ENCODE results near the gene UBASH3A.

UBASH3A gene

GRCh38 chr21:42476388-42477331 lies 73.0 kb downstream of the UBASH3A start:
- H2BK5ac ChIP-seq (ENCODE audit: low read depth, low read length, poor library complexity) = no peak overlapping the region
- no peaks in the 10 kb centered on the region for H3K79me1 ChIP-seq (ENCODE audit: low read length)
- no peaks in the 10 kb centered on the region for H3K79me2 ChIP-seq (ENCODE audit: control insufficient read depth, insufficient read depth, low read length, poor library complexity)
- no peaks in the 10 kb centered on the region for H3K36me3 ChIP-seq (ENCODE audit: control insufficient read depth in 1 of 2, insufficient read depth in 2 of 2, low read length in 2 of 2)
- H3K4me2 ChIP-seq (ENCODE audit: low read length) = no peak overlapping the region
- no peak overlapping the region for H4K8ac ChIP-seq (ENCODE audit: low read depth, low read length)
- H2BK120ac ChIP-seq (ENCODE audit: insufficient read depth, low read length, poor library complexity) = no peak overlapping the region
- no peak overlapping the region for H3K4me3 ChIP-seq (ENCODE audit: low read depth, low read length)
- H3K27ac ChIP-seq (ENCODE audit: low read depth, low read length) = no peak overlapping the region
- no peak overlapping the region for H3K9ac ChIP-seq (ENCODE audit: low read length)
- no peak overlapping the region for H3K18ac ChIP-seq (ENCODE audit: low read length)
- H3K4ac ChIP-seq (ENCODE audit: low read depth, low read length) = no peak overlapping the region
- H4K91ac ChIP-seq (ENCODE audit: low read depth, low read length) = no peak overlapping the region
- no peak overlapping the region for H2AK5ac ChIP-seq (ENCODE audit: low read length)
- no peaks in the 10 kb centered on the region for H3K27me3 ChIP-seq (ENCODE audit: insufficient read depth, low read length)
- WGBS (ENCODE audit: extremely low coverage, insufficient coverage, insufficient read length) = no CpG with 5 or more reads among the region's 25 CpGs
- H3K14ac ChIP-seq (ENCODE audit: low read length) = no peak overlapping the region
- DNase-seq = no peak
- H2BK12ac ChIP-seq (ENCODE audit: low read length) = no peak overlapping the region
- H2AFZ ChIP-seq (ENCODE audit: insufficient read depth, low read length, poor library complexity) = no peak overlapping the region
- H3K23ac ChIP-seq (ENCODE audit: low read length) = no peak overlapping the region
- H3K4me1 ChIP-seq (ENCODE audit: control insufficient read depth in 1 of 2, insufficient read depth in 2 of 2, low read length in 2 of 2) = peaks cover 9 to 10% of the 10 kb centered on the region in 2 experiments
- no peaks in the 10 kb centered on the region for H3K9me3 ChIP-seq (ENCODE audit: insufficient read depth, low read depth, low read length)
- no peak overlapping the region for H4K12ac ChIP-seq (ENCODE audit: low read depth, low read length)

GRCh38 chr21:42478504-42478903 lies 74.8 kb downstream of the UBASH3A start:
- no peaks in the 10 kb centered on the region for H3K27me3 ChIP-seq (ENCODE audit: insufficient read depth, low read length)
- H3K9me3 ChIP-seq (ENCODE audit: insufficient read depth, low read depth, low read length) = no peaks in the 10 kb centered on the region
- H2BK120ac ChIP-seq (ENCODE audit: insufficient read depth, low read length, poor library complexity) = no peak overlapping the region
- H4K12ac ChIP-seq (ENCODE audit: low read depth, low read length) = no peak overlapping the region
- no peak for DNase-seq
- H2BK5ac ChIP-seq (ENCODE audit: low read depth, low read length, poor library complexity) = no peak overlapping the region
- no peak overlapping the region for H2BK12ac ChIP-seq (ENCODE audit: low read length)
- no peak overlapping the region for H2AFZ ChIP-seq (ENCODE audit: insufficient read depth, low read length, poor library complexity)
- H3K36me3 ChIP-seq (ENCODE audit: control insufficient read depth in 1 of 2, insufficient read depth in 2 of 2, low read length in 2 of 2) = no peaks in the 10 kb centered on the region
- no peak overlapping the region for H3K14ac ChIP-seq (ENCODE audit: low read length)
- H3K79me2 ChIP-seq (ENCODE audit: control insufficient read depth, insufficient read depth, low read length, poor library complexity) = no peaks in the 10 kb centered on the region
- H3K27ac ChIP-seq (ENCODE audit: low read depth, low read length) = no peak overlapping the region
- H2AK5ac ChIP-seq (ENCODE audit: low read length) = no peak overlapping the region
- H3K4me2 ChIP-seq (ENCODE audit: low read length) = no peak overlapping the region
- no CpG with 5 or more reads among the region's 7 CpGs for WGBS (ENCODE audit: extremely low coverage, insufficient coverage, insufficient read length)
- H3K18ac ChIP-seq (ENCODE audit: low read length) = no peak overlapping the region
- no peaks in the 10 kb centered on the region for H3K79me1 ChIP-seq (ENCODE audit: low read length)
- no peak overlapping the region for H3K4me3 ChIP-seq (ENCODE audit: low read depth, low read length)
- no peak overlapping the region for H3K4ac ChIP-seq (ENCODE audit: low read depth, low read length)
- H4K91ac ChIP-seq (ENCODE audit: low read depth, low read length) = no peak overlapping the region
- H3K4me1 ChIP-seq (ENCODE audit: control insufficient read depth in 1 of 2, insufficient read depth in 2 of 2, low read length in 2 of 2) = peaks cover 9 to 10% of the 10 kb centered on the region in 2 experiments
- H3K9ac ChIP-seq (ENCODE audit: low read length) = no peak overlapping the region
- H3K23ac ChIP-seq (ENCODE audit: low read length) = no peak overlapping the region
- H4K8ac ChIP-seq (ENCODE audit: low read depth, low read length) = no peak overlapping the region

GRCh38 chr21:42479582-42479981 lies 75.9 kb downstream of the UBASH3A start:
- Histone ChIP-seq H4K91ac (ENCODE audit: low read depth, low read length) (no peak overlapping the region), H3K9ac (ENCODE audit: low read length) (no peak overlapping the region), H3K4ac (ENCODE audit: low read depth, low read length) (no peak overlapping the region), H3K36me3 (ENCODE audit: control insufficient read depth in 1 of 2, insufficient read depth in 2 of 2, low read length in 2 of 2) (no peaks in the 10 kb centered on the region), H3K18ac (ENCODE audit: low read length) (no peak overlapping the region), H2BK5ac (ENCODE audit: low read depth, low read length, poor library complexity) (no peak overlapping the region), H4K12ac (ENCODE audit: low read depth, low read length) (no peak overlapping the region), H3K27me3 (ENCODE audit: insufficient read depth, low read length) (no peaks in the 10 kb centered on the region), H2BK12ac (ENCODE audit: low read length) (no peak overlapping the region), H2AFZ (ENCODE audit: insufficient read depth, low read length, poor library complexity) (no peak overlapping the region), H3K4me3 (ENCODE audit: low read depth, low read length) (no peak overlapping the region), H3K4me2 (ENCODE audit: low read length) (no peak overlapping the region), H3K9me3 (ENCODE audit: insufficient read depth, low read depth, low read length) (no peaks in the 10 kb centered on the region), H3K23ac (ENCODE audit: low read length) (no peak overlapping the region), H2BK120ac (ENCODE audit: insufficient read depth, low read length, poor library complexity) (no peak overlapping the region), H3K27ac (ENCODE audit: low read depth, low read length) (no peak overlapping the region), H2AK5ac (ENCODE audit: low read length) (no peak overlapping the region), H3K4me1 (ENCODE audit: control insufficient read depth in 1 of 2, insufficient read depth in 2 of 2, low read length in 2 of 2) (no peaks in the 10 kb centered on the region), H3K14ac (ENCODE audit: low read length) (no peak overlapping the region), H3K79me2 (ENCODE audit: control insufficient read depth, insufficient read depth, low read length, poor library complexity) (no peaks in the 10 kb centered on the region), H3K79me1 (ENCODE audit: low read length) (no peaks in the 10 kb centered on the region), H4K8ac (ENCODE audit: low read depth, low read length) (no peak overlapping the region)
- no peak for DNase-seq
- no CpG with 5 or more reads among the region's 5 CpGs for WGBS (ENCODE audit: extremely low coverage, insufficient coverage, insufficient read length)

DNA sequence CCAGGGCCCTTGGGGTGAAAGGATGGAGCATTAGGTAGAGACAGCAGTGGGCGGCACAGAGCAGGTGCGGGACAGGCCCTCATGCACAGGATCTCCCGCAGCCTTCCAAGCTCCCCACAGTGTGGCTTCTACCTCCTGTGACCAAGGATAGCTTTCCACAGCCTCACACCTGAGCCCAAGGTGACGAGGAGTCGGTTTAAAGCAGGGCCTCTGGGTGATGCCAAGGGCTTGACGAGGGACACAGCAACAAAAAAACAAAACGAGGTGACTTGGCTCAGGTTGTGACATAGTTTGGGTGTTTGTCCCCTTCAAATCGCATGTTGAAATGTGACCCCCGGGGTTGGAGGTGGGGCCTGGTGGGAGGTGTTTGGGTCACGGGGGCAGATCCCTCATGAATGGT lies 77.0 kb downstream of the UBASH3A start:
- Histone ChIP-seq H4K12ac (ENCODE audit: low read depth, low read length) (no peak overlapping the region), H3K27ac (ENCODE audit: low read depth, low read length) (no peak overlapping the region), H3K4me3 (ENCODE audit: low read depth, low read length) (no peak overlapping the region), H3K79me2 (ENCODE audit: control insufficient read depth, insufficient read depth, low read length, poor library complexity) (no peaks in the 10 kb centered on the region), H3K4me2 (ENCODE audit: low read length) (no peak overlapping the region), H3K4ac (ENCODE audit: low read depth, low read length) (no peak overlapping the region), H3K18ac (ENCODE audit: low read length) (no peak overlapping the region), H2AFZ (ENCODE audit: insufficient read depth, low read length, poor library complexity) (no peak overlapping the region), H3K9ac (ENCODE audit: low read length) (no peak overlapping the region), H3K4me1 (ENCODE audit: control insufficient read depth in 1 of 2, insufficient read depth in 2 of 2, low read length in 2 of 2) (no peaks in the 10 kb centered on the region), H3K9me3 (ENCODE audit: insufficient read depth, low read depth, low read length) (peaks cover 2% of the 10 kb centered on the region), H3K14ac (ENCODE audit: low read length) (no peak overlapping the region), H4K8ac (ENCODE audit: low read depth, low read length) (no peak overlapping the region), H2AK5ac (ENCODE audit: low read length) (no peak overlapping the region), H2BK120ac (ENCODE audit: insufficient read depth, low read length, poor library complexity) (no peak overlapping the region), H3K36me3 (ENCODE audit: control insufficient read depth in 1 of 2, insufficient read depth in 2 of 2, low read length in 2 of 2) (no peaks in the 10 kb centered on the region), H3K23ac (ENCODE audit: low read length) (no peak overlapping the region), H2BK12ac (ENCODE audit: low read length) (no peak overlapping the region), H3K27me3 (ENCODE audit: insufficient read depth, low read length) (no peaks in the 10 kb centered on the region), H2BK5ac (ENCODE audit: low read depth, low read length, poor library complexity) (no peak overlapping the region), H3K79me1 (ENCODE audit: low read length) (no peaks in the 10 kb centered on the region), H4K91ac (ENCODE audit: low read depth, low read length) (no peak overlapping the region)
- DNase-seq = no peak
- WGBS (ENCODE audit: extremely low coverage, insufficient coverage, insufficient read length) = no CpG with 5 or more reads among the region's 10 CpGs
